ENCODE measurements around the gene BEND7. TPM values are rescaled to one million over a fixed set of nuclear protein-coding genes. Genes with fewer than 3 reads are reported as not detected.

BEND7 gene
- total RNA-seq, 4 donors from 2014 or later = 4.7 to 13.4 (median 6.5) TPM

DNA sequence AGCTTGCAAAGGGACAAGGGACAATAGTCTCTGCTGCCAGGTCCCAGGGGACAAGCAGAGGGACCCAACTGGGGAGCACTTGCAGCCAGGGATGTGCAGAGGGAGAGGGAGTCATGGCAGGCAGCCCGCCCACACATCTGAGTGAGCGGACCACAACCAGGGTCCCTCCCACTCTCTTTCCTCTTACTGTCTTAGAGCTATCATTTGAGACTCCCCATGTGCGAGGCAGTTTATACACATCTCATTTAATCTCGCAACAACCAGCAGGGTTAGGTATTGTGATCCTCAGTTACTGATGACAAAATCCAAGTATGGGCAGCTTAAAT, 70.2 kb downstream of the BEND7 start:
- Histone ChIP-seq H3K27ac (no peak overlapping the region), H3K9me3 (no peaks in the 10 kb centered on the region), H3K4me3 (no peak overlapping the region), H3K4me1 (no peaks in the 10 kb centered on the region), H3K27me3 (no peaks in the 10 kb centered on the region), H3K36me3 (no peaks in the 10 kb centered on the region)
- TF ChIP-seq POLR2AphosphoS5 (IDR thresholded peaks at IDR 0.05) = no peak
- TF ChIP-seq, protein P1, sequence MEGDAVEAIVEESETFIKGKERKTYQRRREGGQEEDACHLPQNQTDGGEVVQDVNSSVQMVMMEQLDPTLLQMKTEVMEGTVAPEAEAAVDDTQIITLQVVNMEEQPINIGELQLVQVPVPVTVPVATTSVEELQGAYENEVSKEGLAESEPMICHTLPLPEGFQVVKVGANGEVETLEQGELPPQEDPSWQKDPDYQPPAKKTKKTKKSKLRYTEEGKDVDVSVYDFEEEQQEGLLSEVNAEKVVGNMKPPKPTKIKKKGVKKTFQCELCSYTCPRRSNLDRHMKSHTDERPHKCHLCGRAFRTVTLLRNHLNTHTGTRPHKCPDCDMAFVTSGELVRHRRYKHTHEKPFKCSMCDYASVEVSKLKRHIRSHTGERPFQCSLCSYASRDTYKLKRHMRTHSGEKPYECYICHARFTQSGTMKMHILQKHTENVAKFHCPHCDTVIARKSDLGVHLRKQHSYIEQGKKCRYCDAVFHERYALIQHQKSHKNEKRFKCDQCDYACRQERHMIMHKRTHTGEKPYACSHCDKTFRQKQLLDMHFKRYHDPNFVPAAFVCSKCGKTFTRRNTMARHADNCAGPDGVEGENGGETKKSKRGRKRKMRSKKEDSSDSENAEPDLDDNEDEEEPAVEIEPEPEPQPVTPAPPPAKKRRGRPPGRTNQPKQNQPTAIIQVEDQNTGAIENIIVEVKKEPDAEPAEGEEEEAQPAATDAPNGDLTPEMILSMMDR (IDR thresholded peaks at IDR 0.05) = no peak
- TF ChIP-seq POLR2A (IDR thresholded peaks at IDR 0.05) = no peak
- TF ChIP-seq EP300 (IDR thresholded peaks at IDR 0.05) = no peak
- 95% methylated on average over 4 of the region's 4 CpGs for WGBS
- no peak for DNase-seq (ENCODE audit: low spot score in 2 of 2)

DNA sequence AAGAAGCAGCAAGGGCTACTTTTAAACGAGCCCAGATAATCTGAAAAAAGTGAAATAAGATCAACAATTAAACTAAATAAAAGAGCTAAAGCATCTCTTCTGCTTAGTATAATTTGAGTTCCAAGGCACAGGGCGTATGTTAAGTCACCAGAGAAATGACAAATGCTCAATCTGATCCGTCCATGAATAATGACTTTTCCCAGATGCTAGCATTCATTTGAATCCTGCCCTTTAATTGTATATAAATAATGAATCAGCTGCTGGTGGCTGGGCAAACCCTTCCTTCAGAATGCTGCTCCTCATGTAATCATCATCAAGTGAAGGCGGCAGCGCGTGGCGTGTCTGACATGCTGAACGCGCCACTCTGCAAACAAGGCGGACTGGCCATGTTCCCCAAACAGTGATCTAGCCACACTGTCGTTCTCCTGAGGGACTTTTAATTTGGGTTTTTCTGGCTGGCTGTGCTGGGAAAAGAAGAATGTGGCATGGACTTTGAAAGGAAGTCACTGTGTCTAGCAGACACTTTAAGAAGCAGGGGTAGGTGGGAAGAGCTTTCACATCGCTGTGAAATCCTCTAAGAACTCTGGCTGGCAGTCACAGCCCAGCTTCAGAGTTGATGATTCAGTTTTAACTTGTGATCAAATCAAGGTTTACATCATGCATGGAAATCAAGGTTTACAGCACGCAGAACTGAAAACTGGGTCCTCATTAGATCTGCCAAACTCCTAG, 70.7 kb downstream of the BEND7 start:
- H3K4me1 ChIP-seq = no peaks in the 10 kb centered on the region
- H3K4me3 ChIP-seq = no peak overlapping the region
- 86% methylated on average over 13 of the region's 13 CpGs for WGBS
- TF ChIP-seq, protein P1 (IDR thresholded peaks at IDR 0.05) = no peak
- DNase-seq (ENCODE audit: low spot score in 2 of 2) = no peak
- H3K36me3 ChIP-seq = no peaks in the 10 kb centered on the region
- H3K27ac ChIP-seq = no peak overlapping the region
- no peaks in the 10 kb centered on the region for H3K27me3 ChIP-seq
- H3K9me3 ChIP-seq = no peaks in the 10 kb centered on the region

DNA sequence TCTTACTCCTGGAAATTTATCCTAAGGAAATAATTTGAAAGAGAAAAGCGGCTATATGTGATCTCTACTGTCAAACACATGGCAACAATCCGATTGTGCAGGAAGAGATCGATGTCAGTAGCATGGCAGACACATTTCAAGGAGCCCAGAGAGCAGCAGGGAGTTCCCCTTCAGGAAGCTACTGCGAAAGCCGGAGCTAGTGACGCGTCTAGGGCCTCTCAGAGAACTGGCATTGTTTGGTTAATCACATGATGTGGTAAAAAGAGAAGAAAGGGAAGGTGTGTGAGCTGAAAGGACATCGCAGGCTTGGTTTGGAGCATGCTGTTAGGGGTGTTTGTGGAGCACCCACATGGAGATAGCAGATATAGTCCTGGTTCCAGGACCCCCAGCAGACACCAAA, 74.9 kb downstream of the BEND7 start:
- Histone ChIP-seq H3K4me3 (no peak overlapping the region), H3K36me3 (no peaks in the 10 kb centered on the region), H3K27me3 (no peaks in the 10 kb centered on the region), H3K4me1 (peaks cover 4% of the 10 kb centered on the region), H3K9me3 (no peaks in the 10 kb centered on the region), H3K27ac (no peak overlapping the region)
- WGBS = 77% methylated on average over 8 of the region's 8 CpGs
- DNase-seq (ENCODE audit: low spot score in 2 of 2) = no peak
- TF ChIP-seq POLR2AphosphoS5 (IDR thresholded peaks at IDR 0.05) = no peak
- TF ChIP-seq, protein P1 (IDR thresholded peaks at IDR 0.05) = no peak
- no peak for TF ChIP-seq EP300 (IDR thresholded peaks at IDR 0.05)
- TF ChIP-seq POLR2A (IDR thresholded peaks at IDR 0.05) = no peak

DNA sequence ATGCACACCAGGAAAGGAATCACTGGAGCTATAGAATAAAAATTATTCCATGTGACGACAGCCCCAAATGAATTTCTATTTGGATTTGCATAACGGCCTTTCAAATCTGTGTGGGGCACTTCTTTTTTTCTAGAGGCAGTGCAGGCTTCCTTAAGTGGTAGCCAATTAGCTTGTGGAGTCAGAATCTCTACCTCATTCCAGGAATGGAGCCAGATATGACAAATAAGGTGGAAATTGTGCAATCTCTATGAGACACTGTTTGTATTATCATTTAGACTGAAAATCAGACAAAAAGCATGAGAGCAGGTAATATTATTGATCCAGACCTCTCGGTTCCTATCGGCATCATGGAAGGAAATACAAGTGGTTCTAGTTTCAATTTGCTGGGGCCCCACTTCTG, 78.7 kb downstream of the BEND7 start:
- Histone ChIP-seq H3K27ac (no peak overlapping the region), H3K36me3 (peaks cover 7% of the 10 kb centered on the region), H3K27me3 (no peaks in the 10 kb centered on the region), H3K9me3 (no peaks in the 10 kb centered on the region), H3K4me3 (no peak overlapping the region), H3K4me1 (peaks cover 4% of the 10 kb centered on the region)
- 57% methylated on average over 4 of the region's 4 CpGs for whole genome bisulfite sequencing
- no peak for DNase-seq (ENCODE audit: low spot score in 2 of 2)
- TF ChIP-seq POLR2A (IDR thresholded peaks at IDR 0.05) = no peak
- no peak for TF ChIP-seq EP300 (IDR thresholded peaks at IDR 0.05)
- TF ChIP-seq, protein P1 (IDR thresholded peaks at IDR 0.05) = no peak
- no peak for TF ChIP-seq POLR2AphosphoS5 (IDR thresholded peaks at IDR 0.05)

DNA sequence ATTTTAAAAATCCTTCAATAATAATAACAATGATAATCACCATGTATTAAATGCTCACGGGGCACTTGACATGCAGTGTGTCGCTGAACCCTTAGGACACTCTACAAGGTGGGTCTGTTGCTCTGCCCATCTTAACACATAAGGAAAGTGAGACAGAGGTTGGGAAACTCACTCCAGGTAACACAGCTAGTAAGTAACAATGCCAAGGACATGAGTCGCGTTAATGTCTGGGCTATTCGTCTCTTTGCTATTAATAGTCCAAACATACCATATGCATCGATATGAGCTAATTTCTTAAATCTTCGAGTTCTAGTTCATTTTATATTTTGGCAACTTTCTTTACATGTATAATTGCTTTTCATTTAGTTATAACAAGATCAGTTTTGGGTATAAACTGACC, 79.5 kb downstream of the BEND7 start:
- no peak overlapping the region for H3K27ac ChIP-seq
- 61% methylated on average over 7 of the region's 7 CpGs for WGBS
- no peaks in the 10 kb centered on the region for H3K27me3 ChIP-seq
- no peak overlapping the region for H3K4me3 ChIP-seq
- no peak for TF ChIP-seq POLR2A (IDR thresholded peaks at IDR 0.05)
- H3K36me3 ChIP-seq = peaks cover 7% of the 10 kb centered on the region
- no peaks in the 10 kb centered on the region for H3K9me3 ChIP-seq
- H3K4me1 ChIP-seq = peaks cover 4% of the 10 kb centered on the region
- DNase-seq (ENCODE audit: low spot score in 2 of 2) = no peak

DNA sequence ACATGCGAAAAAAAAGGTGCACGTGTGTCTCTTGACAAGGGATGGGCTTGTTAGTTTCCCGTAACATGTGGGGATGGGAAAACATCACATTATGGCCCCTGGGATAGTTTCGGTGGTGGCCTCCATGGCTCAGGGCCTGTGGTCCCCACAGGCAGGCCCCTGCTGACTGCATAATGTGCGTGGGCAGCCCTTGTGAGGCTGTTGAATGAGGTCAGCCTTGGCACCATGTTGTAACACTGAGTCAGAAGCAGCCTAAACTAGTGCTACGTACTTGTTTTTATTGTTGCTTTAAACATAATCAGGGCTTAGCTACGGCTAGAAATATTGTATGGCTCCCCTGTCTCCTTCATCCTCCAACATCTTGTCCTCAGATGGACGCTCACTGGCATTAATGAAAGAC, 80.6 kb downstream of the BEND7 start:
- H3K4me3 ChIP-seq = no peak overlapping the region
- no peak for TF ChIP-seq EP300 (IDR thresholded peaks at IDR 0.05)
- TF ChIP-seq POLR2AphosphoS5 (IDR thresholded peaks at IDR 0.05) = no peak
- no peak for TF ChIP-seq POLR2A (IDR thresholded peaks at IDR 0.05)
- TF ChIP-seq, protein P1 (IDR thresholded peaks at IDR 0.05) = no peak
- 96% methylated on average over 8 of the region's 8 CpGs for WGBS
- no peak for DNase-seq (ENCODE audit: low spot score in 2 of 2)
- peaks cover 4% of the 10 kb centered on the region for H3K4me1 ChIP-seq
- no peaks in the 10 kb centered on the region for H3K27me3 ChIP-seq
- H3K9me3 ChIP-seq = no peaks in the 10 kb centered on the region
- no peak overlapping the region for H3K27ac ChIP-seq
- H3K36me3 ChIP-seq = peaks cover 7% of the 10 kb centered on the region
